HG02870 (cell line): ENCODE results near the gene CLSTN1.

Source experiments
- ATAC-seq: cut with Tn5 transposase; IDR thresholded peaks from one replicate; pipeline ENCODE4 v1.9.1; 2021; ENCODE audit warnings: mild to moderate bottlenecking, moderate library complexity; ENCODE audit not compliant: unreplicated experiment

CLSTN1 gene

DNA sequence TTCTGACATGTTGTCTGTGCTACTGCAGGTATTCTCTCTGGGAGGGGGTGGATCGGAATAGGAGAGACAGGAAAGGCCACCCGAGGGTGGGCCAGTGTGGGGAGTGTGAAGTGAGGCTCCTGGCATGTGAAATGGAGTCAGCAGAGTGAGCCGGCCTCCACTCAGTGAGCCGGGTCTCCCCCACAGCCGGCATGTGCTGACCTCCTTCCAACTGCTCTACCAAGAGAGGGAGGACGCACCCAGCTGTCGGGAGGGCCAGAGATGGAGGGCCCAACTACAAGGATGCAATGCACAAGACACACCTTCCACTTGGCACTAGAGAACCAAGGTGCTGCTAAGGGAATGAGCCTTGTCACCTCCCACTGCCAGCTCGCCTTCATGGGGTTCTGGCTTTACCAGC is 28.2 kb upstream of the CLSTN1 start:
- ATAC-seq = no peak

DNA sequence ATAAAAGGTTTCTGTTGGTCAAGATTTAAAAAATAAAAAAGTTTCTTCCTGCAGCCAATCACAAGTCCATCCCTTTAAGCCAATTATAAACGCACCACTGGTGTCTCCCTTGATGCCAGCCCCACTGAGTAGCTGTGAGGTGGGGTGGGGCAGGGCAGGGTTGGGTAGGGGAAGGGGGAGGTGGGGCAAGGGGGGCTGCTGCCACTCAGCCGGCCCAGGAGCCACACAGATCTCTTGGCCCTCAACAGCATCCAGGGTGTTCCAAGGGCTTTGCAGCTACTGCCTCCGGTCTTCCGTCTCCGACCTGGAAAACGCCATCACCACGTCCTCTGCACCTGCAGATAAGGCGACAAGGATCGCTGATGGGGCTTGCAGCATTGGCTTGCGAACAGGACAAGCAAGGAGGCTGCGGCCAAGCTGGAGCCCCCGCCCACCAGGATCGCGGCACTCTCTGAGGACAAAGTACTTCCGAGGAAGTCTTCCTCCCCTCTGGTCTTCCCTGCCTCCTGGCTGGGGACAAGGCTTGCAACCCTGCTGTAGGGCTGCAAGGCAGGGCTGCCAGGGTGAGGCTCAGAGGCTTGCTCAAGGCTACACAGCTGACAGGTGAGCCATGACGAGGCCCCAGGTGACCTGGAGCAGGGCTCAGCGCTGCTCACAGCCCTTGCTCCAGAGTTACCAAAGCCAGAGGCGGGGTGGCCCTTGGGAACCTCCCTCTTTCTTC is 26.8 kb upstream of the CLSTN1 start:
- no peak for ATAC-seq

DNA sequence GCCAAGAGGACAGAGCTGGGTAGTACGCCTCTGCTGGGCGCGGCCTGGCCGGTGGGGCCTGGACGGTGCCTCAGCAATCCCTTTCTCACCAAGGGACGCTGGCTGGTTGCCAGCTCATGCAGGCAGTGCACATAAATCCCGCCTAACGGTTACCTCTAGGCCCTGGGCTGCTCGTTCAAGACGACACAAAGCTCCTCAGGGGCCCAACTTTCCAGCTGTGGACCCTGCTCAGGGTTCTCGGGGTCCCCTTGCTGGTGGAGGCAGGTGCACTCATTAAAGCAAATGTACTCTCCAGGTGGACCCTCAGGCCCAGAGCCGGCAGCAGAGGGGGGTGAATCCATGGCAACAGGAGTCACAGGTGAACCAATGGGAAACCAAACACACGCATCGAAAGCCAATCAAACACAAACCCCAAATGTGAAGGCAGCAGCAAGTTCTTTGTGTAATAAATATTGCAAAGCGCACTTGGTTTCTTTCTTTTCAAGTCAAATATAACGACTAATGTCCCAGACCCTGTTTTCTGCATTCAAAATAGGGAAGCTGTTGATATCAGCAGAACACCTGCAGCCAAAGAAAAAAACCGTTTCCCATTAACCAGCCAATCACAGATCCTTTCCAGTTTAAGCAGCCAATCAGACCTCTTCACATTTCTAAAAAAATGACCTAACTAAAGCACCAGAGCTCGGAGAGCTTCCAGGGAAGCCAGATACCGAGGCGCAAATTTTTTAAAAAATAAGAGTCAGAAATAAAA is 26.1 kb upstream of the CLSTN1 start:
- ATAC-seq = no peak

DNA sequence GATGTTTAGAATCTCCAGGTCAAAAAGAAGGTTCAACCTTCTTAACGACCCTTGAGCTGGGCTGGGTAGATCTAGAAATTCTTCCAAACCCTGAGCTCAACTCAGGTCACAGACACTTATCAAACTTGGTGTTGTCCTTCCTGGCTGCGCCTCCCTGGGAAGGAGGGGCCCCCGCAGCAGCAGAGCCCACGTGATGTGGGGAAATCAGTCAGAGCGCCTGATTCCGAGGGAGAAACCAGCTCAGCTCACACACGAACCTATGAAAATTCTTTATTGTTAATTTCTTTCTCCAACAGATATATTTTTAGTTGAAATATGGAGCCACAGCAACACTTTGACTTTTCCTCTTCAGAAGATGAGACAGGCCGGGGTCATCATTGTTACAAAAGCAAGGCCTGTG is 24.3 kb upstream of the CLSTN1 start:
- no peak for ATAC-seq

DNA sequence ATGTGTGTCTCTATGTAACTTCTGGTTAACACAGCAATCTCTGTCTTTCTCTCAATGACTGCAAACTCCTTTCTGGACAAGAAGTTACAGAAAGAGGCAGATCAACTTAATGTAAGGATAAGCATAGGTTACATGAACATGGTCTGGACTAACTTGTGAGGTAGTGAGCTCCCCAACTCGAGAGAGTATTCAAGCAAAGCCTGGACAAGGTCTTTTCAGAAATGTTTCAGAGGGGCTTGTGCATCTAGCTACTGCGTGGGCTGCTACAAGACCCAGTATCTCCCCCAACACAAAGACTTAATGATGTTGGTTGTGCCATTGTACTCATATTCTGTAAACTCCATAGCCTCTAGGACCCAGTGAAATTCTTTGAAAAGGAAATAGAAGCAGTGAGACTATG is 23.5 kb upstream of the CLSTN1 start:
- ATAC-seq = no peak

DNA sequence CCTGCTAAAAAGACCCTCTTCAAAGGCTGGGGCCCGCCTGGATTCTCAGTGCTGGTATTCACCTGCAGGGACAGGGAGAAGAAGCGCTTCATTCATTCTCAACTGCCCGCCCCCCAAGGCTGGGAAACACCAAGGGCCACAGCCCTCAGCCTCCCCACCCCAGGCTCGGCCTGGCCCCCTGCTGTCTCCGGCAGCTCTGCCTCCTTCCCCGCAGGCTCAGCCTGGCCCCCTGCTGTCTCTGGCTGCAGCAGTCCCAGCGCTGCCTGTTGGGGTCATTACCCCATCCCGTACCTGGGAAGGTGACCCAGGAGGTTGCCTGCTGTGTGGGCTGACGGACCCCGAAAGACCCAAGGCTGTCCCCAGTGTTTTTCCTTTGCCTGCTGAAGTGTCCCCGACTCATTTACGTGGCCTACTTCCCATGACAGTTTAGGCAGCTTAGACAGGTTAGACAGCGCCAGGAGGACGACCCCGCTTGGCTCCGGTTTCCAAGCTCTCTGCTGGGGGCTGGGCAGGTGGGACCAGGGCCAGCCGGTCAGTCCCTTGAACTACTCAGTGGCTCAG is 22.9 kb upstream of the CLSTN1 start:
- no peak for ATAC-seq

DNA sequence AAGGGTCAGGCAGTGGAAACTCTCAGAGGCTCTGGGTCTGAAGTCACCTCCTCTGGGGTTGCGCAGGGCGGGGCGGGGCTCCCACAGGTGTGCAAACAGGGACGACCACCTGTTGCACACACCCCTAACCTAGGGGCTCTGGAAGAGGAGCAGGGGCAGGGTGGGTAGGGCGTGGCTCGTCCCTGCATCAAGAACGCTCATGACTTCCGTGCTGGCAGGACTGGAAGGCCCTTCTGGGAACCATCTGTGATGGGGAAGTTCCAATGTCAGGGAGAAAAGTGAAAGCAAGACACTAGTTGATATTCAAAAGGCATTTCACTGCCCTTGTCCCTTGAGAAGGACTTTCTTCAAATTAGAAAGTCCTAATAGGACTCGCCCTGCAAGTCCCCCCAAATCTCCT is 22.1 kb upstream of the CLSTN1 start:
- ATAC-seq = no peak

DNA sequence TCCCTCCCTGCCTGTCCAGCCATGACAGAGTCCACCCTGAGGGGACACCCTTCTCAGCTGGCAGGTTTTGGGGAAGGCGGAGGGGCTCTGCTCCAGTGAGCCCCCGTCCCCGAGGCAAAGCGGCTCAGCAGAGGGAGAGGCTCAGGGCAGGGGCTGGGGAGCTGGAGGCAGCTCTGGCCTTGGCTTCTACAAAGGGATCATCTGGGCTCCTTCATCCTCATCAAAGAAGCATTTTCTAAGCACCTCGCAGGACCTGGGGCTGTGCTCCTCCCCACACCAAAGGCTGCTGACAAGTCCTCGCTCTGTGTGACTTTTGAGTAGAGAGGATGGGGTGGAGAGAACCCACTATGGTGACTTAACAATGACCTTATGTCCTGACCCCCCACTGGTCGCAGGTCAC is 21.0 kb upstream of the CLSTN1 start:
- no peak for ATAC-seq

DNA sequence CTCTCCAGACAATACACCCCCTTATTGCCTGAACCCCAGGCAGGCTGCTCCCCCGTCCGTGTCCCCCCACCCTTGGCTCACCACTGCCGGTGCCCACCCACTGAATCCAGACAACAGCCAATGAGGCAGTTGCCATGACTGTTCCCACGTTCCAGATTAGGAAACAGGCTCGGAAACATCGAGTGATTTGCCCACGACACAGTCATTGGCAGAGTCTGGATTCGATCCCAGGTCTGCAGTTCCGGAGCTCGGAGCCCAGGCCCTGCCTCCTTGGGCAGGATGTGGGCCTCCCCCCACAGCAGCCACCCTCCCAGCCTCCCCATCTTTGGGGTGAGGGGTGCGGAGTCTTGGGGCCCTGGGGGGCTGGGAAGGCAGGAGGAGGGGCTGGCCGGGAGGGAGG is 20.3 kb upstream of the CLSTN1 start:
- ATAC-seq = no peak

DNA sequence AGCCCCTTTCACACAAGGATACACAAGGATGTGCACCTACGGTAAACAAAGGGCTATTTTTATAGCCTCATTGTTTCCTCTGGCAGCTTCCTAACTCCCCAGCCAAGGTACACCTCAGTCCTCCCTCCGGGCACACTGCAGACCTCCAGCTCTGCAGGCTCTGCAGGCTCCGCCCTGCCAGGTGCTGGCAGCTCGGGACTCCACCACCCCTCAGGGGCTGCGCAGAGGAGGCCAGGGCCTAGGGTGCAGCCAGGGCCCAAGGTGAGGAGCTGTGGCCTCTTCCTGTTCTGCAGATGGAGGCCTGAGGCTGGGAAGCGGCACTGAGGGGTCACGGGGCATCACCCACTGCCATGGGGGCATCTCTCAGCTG is 19.8 kb upstream of the CLSTN1 start:
- no peak for ATAC-seq

DNA sequence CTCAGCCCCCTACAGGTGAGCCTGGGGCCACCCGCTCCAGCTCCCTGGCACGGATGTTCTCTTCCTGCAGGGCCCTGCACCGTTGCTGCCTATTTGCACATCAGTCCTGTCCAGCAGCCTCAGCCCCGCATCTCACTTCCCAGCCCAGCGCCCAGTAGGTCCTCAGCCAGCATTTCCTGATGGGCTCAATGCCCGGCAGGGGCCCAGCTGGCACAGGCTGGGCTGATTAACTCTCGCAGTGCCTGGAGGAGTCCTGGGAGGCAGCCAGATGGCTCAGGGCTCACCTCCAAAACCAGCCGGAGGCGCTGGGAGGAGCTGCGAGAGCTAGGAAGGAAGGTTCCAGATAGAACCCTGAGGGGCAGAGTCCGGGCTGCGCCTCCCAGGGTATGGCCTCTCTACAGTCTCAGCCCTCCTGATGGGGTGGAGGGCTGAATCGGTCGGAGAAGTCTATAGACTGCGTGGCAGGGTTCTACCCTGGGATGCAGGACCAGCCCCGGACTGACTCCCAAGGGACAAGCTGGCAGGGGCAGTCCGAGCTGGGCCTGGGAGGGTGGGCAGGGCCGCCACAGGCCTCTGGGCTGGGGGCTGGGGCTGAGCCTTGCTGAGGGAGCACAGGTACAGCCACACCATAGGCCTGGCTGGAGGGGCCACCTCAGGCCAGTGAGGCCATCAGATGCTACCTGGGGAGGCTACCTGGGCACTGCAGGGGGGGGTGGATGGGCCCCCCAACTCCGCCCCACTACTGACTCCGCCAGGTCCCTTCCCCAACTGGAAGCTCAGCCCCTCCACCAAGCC is 19.2 kb upstream of the CLSTN1 start:
- no peak for ATAC-seq

DNA sequence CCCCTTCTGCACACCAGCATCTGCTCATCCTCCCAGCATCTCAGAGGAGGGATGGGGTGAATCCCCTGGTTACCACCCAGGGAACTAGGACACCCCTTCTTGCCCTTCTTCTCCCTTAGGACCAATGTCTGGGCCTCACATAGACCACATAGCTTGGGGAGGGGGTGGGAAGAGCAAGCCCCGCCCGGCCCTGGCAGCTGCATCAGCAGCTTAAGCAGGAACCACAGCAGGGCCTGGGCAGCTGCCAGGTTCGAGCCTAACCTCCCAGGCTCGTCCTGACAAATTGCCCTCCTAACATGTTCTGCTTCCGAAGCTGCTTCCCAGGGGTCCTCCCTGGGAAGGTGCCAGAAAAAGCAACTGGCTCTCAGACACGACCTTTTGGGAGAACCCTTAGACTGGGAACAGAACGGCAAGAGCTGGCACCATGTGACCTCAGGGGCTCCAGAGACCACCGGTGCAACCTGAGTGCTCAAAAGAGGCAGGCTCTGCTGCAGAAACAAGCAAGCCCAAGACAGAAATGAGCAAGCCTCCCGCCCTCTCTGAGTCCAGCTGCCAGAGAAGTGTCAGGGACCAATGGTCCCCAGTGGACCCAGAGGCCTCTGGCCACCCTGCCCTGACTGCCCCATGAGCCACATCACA is 18.4 kb upstream of the CLSTN1 start:
- ATAC-seq = no peak

DNA sequence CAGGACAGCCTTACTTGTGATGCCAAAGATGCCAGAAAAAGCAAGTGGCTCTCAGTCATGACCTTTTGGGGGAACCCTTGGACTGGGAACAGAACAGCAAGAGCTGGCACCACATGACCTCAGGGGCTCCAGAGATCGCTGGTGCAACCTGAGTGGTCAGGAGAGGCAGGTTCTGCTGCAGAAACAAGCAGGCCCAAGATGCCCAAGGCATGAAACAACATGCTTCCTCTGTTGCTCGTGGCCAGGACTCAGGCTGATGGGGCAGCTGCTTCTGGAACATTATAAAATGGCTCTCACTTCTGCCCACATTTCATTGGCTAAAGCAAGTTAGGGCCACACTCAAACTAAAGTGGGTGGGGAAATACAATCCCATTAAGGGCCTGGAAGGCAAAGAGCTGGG is 17.7 kb upstream of the CLSTN1 start:
- ATAC-seq = no peak

DNA sequence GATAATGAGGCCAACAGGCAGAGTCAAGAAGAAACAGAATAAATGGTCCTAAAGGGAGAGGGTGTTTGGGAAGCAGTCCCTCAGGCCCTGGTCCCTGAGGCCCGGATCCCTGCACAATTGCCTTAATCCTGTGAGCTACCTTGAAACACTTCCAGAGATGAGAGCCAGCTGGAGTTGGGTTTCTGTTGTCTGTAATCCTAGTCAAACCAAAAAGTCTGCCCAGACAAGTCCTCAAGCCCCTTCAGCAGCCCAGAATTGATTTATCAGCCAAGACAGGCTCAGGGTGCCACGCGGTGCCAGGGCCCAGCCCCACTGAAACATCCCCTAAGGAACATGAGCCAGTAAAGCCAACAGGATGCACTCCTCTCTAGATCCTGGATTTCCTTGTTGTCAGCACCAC is 16.4 kb upstream of the CLSTN1 start:
- ATAC-seq = no peak

DNA sequence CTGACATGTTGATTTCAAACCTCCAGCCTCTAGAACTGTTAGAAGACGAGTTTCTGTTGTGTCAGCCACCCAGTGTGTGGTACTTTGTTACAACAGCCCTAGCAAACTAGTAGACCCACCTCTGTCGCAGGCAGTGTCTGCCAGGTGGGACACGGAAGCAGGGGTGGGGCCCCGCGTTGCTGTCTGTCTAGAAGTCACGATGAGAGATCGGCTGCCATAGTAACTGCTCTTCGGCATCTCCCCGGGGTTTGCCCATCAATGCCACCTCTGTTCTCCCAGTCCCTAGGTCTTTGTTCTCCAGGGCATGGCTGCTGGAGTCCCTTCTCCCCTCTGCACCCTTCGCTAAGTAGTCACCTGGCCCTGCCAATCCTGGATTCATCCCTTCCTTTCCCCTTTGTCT is 15.2 kb upstream of the CLSTN1 start:
- ATAC-seq = no peak

DNA sequence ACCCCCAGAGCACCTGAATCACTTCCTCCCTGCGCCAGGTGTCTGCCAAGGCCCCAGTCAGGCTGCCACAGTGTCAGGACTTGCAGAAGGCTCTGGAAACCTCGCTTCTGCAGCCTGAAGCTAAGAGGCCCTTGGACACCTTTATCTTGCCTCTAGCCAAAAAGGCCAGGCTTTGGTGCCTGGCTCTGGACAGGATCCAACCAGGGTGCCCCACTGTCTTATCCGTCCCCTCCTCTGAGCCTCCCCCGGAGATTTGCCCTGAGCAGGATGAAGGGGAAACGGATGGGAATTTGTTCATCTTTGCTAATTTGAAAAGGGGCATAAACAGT is 12.8 kb upstream of the CLSTN1 start:
- ATAC-seq = no peak

DNA sequence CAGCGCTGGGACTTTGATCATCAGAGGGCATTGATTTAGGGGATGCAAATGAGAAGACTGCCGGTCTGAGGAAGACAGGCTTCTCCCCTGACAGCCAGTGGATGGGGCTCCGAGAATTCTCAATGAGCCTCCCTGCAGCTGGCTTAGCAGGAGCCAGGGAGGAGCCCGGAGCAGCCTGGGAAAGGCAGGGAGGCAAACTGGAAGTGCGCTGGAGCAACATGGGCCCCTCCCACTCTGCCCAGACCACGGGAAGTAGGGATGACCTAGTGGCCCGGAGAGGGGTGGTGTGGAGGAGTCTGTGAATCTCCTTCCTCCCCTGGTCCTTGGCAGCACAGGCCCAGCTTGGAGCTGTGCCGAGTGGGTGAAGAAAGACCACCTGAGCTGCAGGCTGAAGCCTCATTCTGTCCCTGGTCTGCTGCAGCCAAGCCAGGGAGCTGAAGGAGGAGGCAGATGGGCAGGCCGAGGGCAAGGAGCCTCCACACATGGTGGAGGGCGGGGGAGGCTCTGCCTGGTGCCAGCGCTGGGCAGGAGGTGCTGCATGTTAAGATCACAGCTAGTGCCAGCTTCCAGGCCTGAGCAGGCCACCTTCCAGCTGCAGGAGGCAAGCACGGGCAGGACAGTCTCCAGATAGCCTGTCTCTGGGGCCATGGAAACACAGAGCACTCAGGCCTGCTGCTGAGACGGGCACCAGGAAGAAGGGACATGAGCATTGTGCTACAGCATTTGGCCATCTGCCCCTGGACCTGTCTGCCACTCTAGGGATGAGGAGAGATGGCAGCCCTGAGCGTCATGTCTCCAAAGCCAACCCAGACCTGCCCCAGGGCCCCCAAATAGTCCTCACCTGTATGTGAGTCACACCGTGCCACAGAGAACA is 12.2 kb upstream of the CLSTN1 start:
- no peak for ATAC-seq

DNA sequence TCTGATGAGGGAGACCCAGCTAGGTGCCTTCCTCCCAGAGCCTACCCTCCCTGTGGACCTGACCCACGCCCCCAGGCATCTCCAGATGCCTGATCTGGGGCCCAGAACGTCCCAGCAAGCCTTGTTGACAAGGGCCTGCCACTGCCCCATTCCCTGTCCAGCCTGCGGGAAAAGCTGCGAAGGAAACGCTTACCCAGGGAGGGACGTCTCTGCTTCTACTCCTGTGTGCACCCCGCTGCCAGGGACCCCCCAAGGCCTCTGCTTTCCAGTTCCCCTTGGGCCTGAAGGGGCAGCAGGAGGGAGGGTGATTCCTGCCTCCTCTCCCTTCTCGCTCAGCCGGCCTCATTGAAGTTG is 11.6 kb upstream of the CLSTN1 start:
- ATAC-seq = no peak

DNA sequence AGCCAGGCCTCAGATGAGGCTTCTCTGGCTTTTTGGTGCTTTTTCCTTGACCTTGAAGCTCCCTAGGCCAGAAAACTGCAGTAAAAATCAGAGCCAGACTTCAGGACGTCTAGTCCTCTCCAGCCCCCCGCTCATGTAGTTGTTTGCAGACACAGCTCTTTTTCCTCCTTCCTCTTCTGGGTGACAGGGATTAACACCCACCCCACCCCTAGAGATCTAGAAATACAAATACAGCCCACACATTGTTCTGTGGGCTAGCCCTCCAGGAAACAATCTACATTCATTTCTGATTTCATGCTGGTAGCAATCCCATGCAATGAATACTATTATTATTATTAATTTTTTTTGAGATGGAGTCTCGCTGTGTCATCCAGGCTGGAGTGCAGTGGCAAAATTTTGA is 9.9 kb upstream of the CLSTN1 start:
- no peak for ATAC-seq

DNA sequence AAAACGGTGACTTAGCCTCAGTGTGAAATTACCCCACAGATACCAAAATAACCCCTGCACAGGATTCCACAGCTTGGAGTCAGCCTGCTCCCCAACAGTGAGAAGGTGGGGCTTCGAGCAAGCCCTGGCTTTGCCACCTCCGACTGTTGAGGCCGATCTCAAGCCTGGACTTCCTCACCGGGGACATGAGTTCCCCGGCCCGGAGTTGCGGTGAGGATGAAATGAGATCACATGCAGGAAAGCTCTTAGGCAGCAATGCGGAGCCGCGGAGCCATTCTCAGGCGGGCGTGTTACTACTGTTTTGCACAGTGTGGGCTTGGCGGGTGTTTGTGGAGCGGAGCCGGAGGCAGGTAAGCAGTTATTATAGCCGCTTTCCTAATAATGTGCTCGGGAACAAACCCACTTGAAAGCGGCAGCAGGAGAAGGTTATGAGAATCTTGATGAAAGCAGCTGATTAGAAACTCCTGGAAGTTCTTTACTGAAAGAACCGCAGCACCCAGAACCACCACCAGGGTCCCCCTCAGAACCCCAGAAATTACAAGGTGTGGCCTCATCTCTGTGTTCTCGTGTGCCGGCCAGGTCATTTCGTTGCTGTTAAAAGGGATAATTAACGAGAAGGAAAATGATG is 3.9 kb upstream of the CLSTN1 start:
- ATAC-seq = no peak
